Measurements from ENCODE around the gene ACSL4.
"Not testable (repeated sequence)": the region's sequence is repeated elsewhere in the genome, so short reads cannot be mapped to it uniquely, and the experiment has no call there.

The ACSL4 gene

DNA sequence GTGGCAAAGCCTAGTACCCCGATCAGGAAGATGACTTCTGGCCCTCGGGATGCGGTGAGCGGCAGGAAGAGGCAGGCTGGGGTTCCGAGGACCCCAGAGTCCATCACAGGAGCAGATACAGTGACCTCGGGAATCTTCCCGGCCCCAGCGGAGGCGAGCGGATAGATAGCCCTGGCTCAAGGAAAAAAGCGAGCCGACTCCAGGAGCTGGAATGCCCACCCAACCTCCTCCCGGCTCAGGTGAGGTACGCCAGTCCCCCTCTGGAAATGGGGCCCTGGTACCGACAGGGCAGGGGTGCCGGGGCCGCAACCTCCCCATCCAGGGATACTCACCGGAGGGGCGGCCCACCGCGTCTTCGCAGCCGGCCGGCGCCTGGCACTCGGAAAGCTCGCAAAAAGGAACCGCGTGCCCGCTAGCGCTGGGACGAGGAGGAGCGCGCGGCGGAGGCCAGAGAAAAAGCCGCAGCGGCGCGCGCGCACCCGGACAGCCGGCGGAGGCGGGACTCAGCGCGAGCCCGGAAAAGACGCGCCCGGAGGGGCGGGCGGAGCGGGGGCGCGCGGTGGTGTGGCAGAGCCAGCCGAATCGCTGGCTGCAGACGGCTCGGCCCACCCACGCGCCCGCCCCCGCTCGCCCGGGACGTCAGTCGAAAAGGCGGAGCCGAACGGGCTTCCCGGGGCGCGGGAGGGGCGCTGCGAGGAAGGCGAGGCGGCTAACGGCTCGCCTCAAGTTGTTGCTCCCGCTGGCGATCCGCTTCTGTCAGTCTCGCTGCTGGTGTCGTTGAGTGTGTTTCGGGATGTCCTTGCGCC lies at the start of gene ACSL4:
Gene ACSL4 (minus strand): TSS at position 451 of the 806 bp plus-strand sequence. CDS start 49,894 bp downstream, outside the sequence.
- peak; percentile 58 for DNase-seq (ENCODE audit: low read depth)

DNA sequence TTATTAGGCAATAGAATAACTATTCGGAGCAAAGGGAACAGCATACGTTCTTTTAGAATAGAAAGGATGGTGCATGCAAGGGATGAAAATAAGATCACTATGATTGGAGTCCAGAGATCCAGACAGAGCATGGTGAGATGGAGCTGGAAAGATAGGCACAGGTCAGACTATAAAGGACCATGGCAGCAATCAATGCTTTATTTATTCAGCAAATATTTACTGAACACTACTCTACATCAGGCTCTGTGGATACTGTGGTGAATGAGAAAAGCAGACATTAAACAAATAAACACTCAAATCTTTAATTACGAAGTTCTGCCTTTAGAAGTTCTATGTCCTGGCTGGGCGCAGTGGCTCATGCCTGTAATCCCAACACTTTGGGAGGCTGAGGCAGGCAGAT lies 44.7 kb upstream of the ACSL4 start:
- DNase-seq (ENCODE audit: low read depth): no peak

DNA sequence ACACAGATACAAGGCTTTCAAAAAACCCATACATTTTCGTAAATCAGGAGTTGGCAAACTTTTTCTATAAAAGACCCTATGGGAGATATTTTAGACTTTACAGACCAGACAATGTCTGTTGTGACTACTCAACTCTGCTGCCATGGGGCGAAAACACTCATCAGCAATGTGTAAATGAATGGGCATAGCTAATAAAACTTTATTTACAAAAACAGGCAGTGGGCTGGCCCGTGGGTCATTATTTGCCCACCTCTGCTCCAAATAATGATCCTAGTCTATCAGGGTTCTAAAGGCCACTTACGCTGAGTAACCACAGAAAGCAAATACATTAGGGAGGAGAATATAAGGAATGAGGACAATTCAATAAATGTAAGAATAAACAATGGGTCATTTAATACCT lies 43.9 kb upstream of the ACSL4 start:
- no peak for DNase-seq (ENCODE audit: low read depth)

DNA sequence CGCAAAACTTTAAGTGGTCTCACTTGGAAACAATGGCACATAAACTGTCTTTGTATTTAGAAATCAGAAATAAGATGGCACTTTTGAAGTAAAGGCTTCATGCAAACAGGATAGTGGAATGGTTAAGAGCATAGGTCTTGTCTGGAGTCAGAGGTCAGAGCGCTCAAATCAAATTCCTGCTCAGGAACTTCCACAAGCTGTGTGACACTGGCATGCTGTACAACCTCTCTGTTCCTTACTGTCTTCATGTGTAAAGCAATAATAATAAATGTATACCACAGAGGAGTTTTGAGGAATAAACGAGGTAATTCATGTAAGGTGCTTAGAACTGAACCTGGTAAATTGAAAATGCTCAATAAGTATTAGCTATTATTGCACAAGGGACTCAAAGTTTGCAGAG lies 43.4 kb upstream of the ACSL4 start:
- DNase-seq (ENCODE audit: low read depth): no peak

GRCh38 chrX:109775386-109775785 lies 42.3 kb upstream of the ACSL4 start:
- no peak for DNase-seq (ENCODE audit: low read depth)

- peak; percentile 42 for DNase-seq (ENCODE audit: low read depth)
Measured at GRCh38 chrX:109774706-109775105, 41.6 kb upstream of the ACSL4 start.

GRCh38 chrX:109774136-109774535 lies 41.1 kb upstream of the ACSL4 start:
- no peak for DNase-seq (ENCODE audit: low read depth)

DNA sequence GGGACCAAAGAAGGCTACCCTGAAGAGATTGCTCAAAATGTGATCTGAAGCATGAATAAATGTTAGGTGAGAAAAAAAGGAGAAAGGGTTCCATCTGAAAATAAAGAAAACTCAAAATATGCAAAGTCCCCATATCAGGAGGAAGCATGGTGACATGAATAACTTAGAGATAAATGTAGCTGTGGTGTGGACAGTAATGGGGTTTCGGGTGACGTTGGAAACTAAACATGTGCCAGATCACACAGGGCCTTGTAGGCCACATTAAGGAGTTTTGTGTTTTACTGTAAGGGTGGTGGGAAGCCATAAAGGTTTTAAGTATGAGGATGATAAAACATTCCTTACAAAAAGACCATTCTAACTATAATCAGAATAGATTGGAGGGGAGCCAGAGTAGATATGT lies 40.3 kb upstream of the ACSL4 start:
- DNase-seq (ENCODE audit: low read depth): no peak

DNA sequence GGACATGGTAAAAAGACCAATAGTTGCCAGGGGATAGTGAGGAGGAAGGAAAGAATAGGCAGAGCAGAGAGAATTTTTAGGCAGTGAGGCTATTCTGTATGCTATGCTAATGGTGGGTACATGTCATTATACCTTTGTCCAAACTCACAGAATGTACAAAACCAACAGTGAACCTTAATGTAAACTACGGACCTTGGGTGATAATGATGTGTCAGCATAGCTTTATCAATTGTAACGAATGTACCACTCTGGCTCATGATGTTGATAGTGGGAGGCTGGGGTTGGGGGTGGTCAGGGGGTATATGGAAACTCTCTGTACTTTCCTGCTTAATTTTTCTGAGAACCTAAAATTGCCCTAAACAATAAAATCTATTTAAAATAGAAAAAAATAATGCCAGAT lies 37.7 kb upstream of the ACSL4 start:
- DNase-seq (ENCODE audit: low read depth): no peak

GRCh38 chrX:109760922-109761250 lies 27.8 kb upstream of the ACSL4 start:
- DNase-seq (ENCODE audit: low read depth): no peak

- no peak for DNase-seq (ENCODE audit: low read depth)
Measured at GRCh38 chrX:109760209-109760921, 27.3 kb upstream of the ACSL4 start.

- no peak for DNase-seq (ENCODE audit: low read depth)
Measured at GRCh38 chrX:109753256-109753655, 20.2 kb upstream of the ACSL4 start.

- no peak for DNase-seq (ENCODE audit: low read depth)
Measured at GRCh38 chrX:109751698-109752097, 18.6 kb upstream of the ACSL4 start.

DNA sequence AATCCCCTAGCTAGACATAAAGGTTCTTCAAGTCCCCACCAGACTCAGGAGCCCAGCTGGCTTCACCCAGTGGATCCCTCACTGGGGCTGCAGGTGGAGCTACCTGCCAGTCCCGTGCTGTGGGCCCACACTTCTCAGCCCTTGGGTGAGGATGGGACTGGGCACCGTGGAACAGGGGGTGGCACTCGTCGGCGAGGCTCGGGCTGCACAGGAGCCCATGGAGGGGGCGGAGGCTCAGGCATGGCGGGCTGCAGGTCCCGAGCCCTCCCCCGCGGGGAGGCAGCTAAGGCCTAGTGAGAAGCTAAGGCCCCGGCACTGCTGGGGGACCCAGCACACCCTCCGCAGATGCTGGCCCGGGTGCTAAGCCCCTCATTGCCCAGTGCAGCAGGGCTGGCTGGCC lies 16.1 kb upstream of the ACSL4 start:
- DNase-seq (ENCODE audit: low read depth): no peak

DNA sequence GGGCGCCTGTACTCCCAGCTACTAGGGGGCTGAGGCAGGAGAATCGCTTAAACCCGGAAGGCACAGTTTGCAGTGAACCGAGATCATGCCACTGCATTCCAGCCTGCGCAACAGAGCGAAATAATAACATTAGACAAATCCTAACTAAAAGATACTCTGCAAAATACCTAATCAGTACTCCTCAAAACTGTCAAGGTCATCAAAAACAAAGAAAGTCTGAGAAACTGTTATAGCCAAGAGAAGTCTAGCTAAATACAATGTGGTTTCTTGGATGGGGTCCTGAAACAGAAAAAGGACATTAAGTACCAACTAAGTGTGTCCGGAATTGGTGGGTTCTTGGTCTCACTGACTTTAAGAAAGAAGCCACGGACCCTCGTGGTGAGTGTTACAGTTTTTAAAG lies 14.6 kb upstream of the ACSL4 start:
- no peak for DNase-seq (ENCODE audit: low read depth)

GRCh38 chrX:109742722-109743121 lies 9.7 kb upstream of the ACSL4 start:
- no peak for DNase-seq (ENCODE audit: low read depth)

GRCh38 chrX:109740896-109741295 lies 7.8 kb upstream of the ACSL4 start:
- not testable (repeated sequence) for DNase-seq (ENCODE audit: low read depth)

GRCh38 chrX:109740433-109740809 lies 7.4 kb upstream of the ACSL4 start:
- DNase-seq (ENCODE audit: low read depth): no peak

DNA sequence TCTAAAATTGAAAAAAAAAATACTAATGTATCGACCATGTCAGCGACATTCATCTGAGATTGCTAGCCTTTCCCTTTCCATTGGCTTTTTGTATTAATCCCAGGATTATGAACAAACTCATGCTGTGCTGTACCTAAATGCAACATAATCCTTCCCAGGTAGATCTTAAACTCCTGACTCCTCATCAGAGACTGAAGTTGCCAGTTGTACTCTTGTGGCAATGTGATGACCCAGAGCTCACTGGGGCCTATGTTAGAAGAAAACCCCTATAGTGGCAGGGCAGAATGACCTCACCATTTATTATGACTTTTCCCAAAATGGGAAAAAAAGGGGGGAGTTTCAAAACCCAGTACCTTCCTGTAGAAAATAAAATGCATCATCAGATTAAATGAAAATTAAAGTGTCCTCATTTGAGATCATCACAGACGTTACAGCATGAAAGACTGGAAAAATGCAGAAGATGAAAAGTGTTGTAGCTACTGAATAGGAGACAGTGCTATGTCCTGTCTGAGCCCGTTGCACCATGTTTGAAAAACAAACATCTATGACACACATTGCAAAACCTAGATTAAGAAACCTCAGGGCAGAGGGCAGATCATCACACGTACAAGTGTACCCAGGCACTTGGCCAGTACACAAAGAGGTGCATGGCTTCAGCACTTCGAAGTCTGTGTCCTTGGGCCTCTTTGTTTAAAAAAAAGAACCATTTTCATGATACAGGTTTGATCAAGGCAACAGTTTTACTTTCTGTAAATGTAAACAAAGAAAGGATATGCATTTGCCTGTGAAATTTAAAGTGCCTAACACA lies 6.8 kb upstream of the ACSL4 start:
- no peak for DNase-seq (ENCODE audit: low read depth)

DNA sequence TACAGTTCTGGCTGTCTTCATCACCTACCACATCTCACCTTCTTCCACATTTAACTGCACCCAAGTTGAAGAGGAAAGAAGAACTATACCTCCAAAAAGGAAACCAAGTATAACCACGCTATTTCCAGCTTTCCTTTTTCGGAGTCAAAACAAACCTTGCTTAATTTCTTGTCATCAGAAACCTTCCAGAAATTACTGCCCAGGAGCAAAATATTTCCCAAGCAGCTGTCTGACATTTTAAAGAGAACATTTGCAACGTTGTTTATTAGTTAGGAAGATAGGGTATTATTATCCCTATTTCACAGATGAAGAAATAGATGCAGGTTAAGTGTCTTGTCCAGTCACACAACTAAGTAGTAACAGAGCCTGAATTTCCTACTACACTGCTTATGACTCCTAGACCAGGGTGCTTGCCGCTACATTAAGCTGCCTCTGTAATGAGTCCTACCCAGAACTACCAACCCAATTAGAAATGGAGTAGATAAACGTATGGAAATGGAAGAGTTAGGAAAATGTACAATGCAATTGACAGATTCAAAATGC lies 2.2 kb upstream of the ACSL4 start:
- no peak for DNase-seq (ENCODE audit: low read depth)

GRCh38 chrX:109733613-109734083 lies 591 bp upstream of the ACSL4 start:
- no peak for DNase-seq (ENCODE audit: low read depth)

DNA sequence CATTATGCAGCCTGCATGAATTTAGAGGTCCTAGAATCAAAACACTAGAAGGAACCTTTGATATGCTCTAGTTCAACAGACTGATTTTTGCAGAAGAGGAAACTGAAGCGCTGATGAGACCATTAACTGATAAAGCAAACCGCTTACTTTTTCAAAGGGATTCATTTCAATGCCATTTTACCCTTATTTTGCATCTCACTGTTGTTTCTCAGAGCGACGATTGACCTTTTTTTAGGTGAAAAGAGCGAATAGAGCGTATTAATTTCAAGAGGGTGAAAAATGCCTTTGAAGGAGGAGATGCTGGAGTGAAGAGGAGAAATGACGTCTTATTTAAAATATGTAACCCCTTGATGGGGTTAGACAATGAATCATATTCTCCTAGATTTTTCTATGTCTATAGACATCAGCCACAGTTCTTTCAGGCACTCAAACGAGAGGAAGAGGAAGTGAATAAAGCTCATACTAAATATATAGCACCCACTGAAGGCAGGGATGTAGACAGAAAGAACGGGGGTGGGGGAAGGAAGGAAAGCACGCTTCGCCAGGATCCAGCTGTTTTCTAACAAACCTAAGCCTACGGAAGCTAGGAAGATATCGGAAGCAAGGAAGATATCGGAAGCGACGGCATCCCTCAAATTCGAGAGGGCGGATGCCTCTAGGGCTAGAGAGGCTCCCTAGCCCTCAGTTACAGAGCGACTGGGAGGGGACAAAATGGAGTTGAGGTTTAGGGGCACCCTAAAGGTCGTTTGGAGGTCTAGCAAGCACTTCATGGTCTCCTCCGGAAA lies 848 bp downstream of the ACSL4 start:
- no peak for DNase-seq (ENCODE audit: low read depth)

All from GM04504 (cell line).